ENCODE measurements around the gene EIF6.

DNA sequence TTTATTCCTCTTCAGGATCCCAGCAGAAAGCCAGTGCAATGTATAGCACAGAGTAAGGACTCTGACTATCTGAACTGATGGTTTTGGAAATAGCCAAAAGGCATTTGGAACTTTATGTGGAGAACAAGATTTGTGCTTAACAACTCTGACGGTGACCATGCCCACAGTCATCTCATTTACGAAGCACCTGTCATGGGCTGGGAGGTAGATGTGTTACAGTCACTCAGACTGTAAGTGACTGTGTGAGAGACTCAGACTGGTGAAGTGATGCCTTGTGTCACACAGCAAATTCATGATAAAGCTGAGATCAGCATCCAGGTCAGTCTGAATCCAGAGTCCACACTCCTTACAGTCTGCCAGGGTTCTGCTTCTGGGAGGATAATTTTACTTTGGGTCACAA, 31.5 kb upstream of the EIF6 start:
- TF ChIP-seq GATA3 (IDR thresholded peaks at IDR 0.05; ENCODE audit: low read depth, low read length): no peak
- no peak for TF ChIP-seq GATA2 (IDR thresholded peaks at IDR 0.05; ENCODE audit: low read depth, low read length)

All from SH-SY5Y (cell line).